K562 (cell line): ENCODE measurements around the gene KIF18B. TPM values are rescaled to one million over a fixed set of nuclear protein-coding genes. Genes with fewer than 3 reads are reported as not detected.

Experiments used
- ATAC-seq: fragments of 200-7000 bp; cut with Tn5 transposase; 3 replicates; pipeline ENCODE4 v1.9.1; 2020; ENCODE audit warnings: moderate library complexity
- BruUV-seq: library from RNA; stranded (reverse); fragments of 400-500 nt; replicated peaks from 2 replicates; lab custom pipeline; 2021; lab: Mats Ljungman, UMichigan
- CTCF ChIA-PET: fragments of 300-600 bp; formaldehyde crosslinking; extraction: SDS; loops from one replicate; lab custom pipeline; 2021; ENCODE audit warnings: low intra/inter-chr PET ratio; lab: Yijun Ruan, JAX
- POLR2A ChIA-PET: fragments of 300-600, 350-650 bp; sonication (Branson Sonifier 250); formaldehyde crosslinking; extraction: SDS; loops from one replicate; lab custom pipeline; 2021; ENCODE audit warnings: antibody characterized with exemption, inconsistent platforms; lab: Yijun Ruan, JAX
- DNase-seq, 4 experiments: peaks; one replicate each; pipeline versions ENCODE4 v3.0.0 to v3.0.0-alpha.2; 2011 to 2018; ENCODE audit warnings: low spot score in 3 of 4, mixed read lengths in 3 of 4; ENCODE audit errors: extremely low read depth in 1 of 4
- FAIRE-seq: peaks from 2 replicates; lab custom pipeline; 2011; peaks lifted over from hg19 to GRCh38; lab: Jason Lieb, UNC
- H2AFZ ChIP-seq: 2 replicates; pipeline ENCODE4 v1.6.0; 2011; ENCODE audit warnings: low read depth, low read length, control low read depth, inconsistent platforms
- H3K27ac ChIP-seq: fragments of 200-600 bp; 3 replicates; pipeline ENCODE4 v1.8.0; 2011; ENCODE audit warnings: low read depth, mild to moderate bottlenecking, control low read depth, inconsistent platforms, low read length, moderate library complexity, mixed read lengths; ENCODE audit errors: extremely low read depth
- H3K27me3 ChIP-seq, 2 experiments: fragments of 300-600 bp in 1 of 2; 2 replicates in 1 of 2; 3 replicates in 1 of 2; pipeline versions ENCODE4 v1.6.0 to v1.8.0; 2011; ENCODE audit warnings: inconsistent platforms in 2 of 2, low read length in 2 of 2, mild to moderate bottlenecking in 1 of 2, mixed read lengths in 1 of 2, moderate library complexity in 1 of 2; ENCODE audit not compliant: control insufficient read depth in 2 of 2, insufficient read depth in 2 of 2
- H3K36me3 ChIP-seq: fragments of 300-600 bp; 3 replicates; pipeline ENCODE4 v1.8.0; 2011; ENCODE audit warnings: mild to moderate bottlenecking, low read length, inconsistent platforms; ENCODE audit not compliant: control insufficient read depth, insufficient read depth
- H3K4me1 ChIP-seq, 2 experiments: fragments of 200-600 bp in 1 of 2; replicated peaks in 1 of 2; 2 replicates in 1 of 2; 3 replicates in 1 of 2; pipeline versions ENCODE4 v1.5.1 to v1.8.0; 2011; ENCODE audit warnings: inconsistent platforms in 2 of 2, low read length in 2 of 2, mild to moderate bottlenecking in 1 of 2, mixed read lengths in 1 of 2, moderate library complexity in 1 of 2; ENCODE audit not compliant: control insufficient read depth in 2 of 2, insufficient read depth in 2 of 2
- H3K4me2 ChIP-seq: 2 replicates; pipeline ENCODE4 v1.6.1; 2011; ENCODE audit warnings: low read length, control low read depth, inconsistent platforms, mixed read lengths; ENCODE audit not compliant: insufficient read depth
- H3K4me3 ChIP-seq: fragments of 200-600 bp; sonication (generic), shearing (Covaris generic); 2 replicates; pipeline ENCODE4 v1.5.1; 2016; ENCODE audit warnings: control low read depth, inconsistent platforms
- H3K79me2 ChIP-seq: fragments of 200-600 bp; 3 replicates; pipeline ENCODE4 v1.8.0; 2011; ENCODE audit warnings: low read length, inconsistent platforms; ENCODE audit not compliant: control insufficient read depth, insufficient read depth
- H3K9ac ChIP-seq, 2 experiments: 2 replicates each; pipeline versions ENCODE4 v1.6.0 to v1.6.1; 2011; ENCODE audit warnings: low read depth in 2 of 2, low read length in 2 of 2, control low read depth in 1 of 2, inconsistent platforms in 1 of 2, mild to moderate bottlenecking in 1 of 2, mixed read lengths in 1 of 2; ENCODE audit not compliant: insufficient read depth in 1 of 2
- H3K9me1 ChIP-seq: one replicate; pipeline ENCODE4 v1.6.0; 2011; ENCODE audit warnings: inconsistent platforms, mild to moderate bottlenecking, low read length, moderate library complexity; ENCODE audit not compliant: control insufficient read depth, insufficient read depth
- H3K9me3 ChIP-seq: replicated peaks from 2 replicates; pipeline ENCODE4 v1.5.1; 2011; ENCODE audit warnings: low read depth, low read length, inconsistent platforms; ENCODE audit not compliant: control insufficient read depth, insufficient read depth
- H4K20me1 ChIP-seq: replicated peaks from 2 replicates; pipeline ENCODE4 v1.6.1; 2011; ENCODE audit warnings: low read length, inconsistent platforms, mixed read lengths; ENCODE audit not compliant: control insufficient read depth, insufficient read depth
- MAFK ChIP-seq: IDR thresholded peaks from 2 replicates; pipeline ENCODE4 v1.6.1; 2011; ENCODE audit warnings: low read length, improper control_type of control experiment
- PHB ChIP-seq: fragments of 250-450 bp; sonication (Bioruptor Pico); IDR thresholded peaks from 2 replicates; pipeline ENCODE4 v1.5.0; 2021
- RBBP5 ChIP-seq: fragments of 200-600 bp; sonication (generic); IDR thresholded peaks from 2 replicates; pipeline ENCODE4 v1.6.1; 2012; ENCODE audit warnings: borderline replicate concordance, mild to moderate bottlenecking, low read length, control low read depth, inconsistent platforms; ENCODE audit not compliant: insufficient read depth, poor library complexity, severe bottlenecking
- SMC3 ChIP-seq: conservative IDR thresholded peaks from 2 replicates; pipeline ENCODE4 v1.6.1; 2011; ENCODE audit warnings: low read depth, low read length, improper control_type of control experiment; ENCODE audit not compliant: insufficient read depth
- WHSC1 ChIP-seq: IDR thresholded peaks from one replicate; pipeline ENCODE4 v1.6.1; 2012; ENCODE audit warnings: low read length, control low read depth, inconsistent platforms
- ZFP30 ChIP-seq: fragments of 250-450 bp; sonication (Bioruptor Pico); IDR thresholded peaks from 2 replicates; pipeline ENCODE4 v1.8.0; 2022; ENCODE audit warnings: moderate library complexity, mild to moderate bottlenecking, inconsistent platforms, borderline replicate concordance
- ZNF354B ChIP-seq: fragments of 250-450 bp; sonication (Bioruptor Pico); IDR thresholded peaks from 2 replicates; pipeline ENCODE4 v1.4.0; 2020
- WGBS: fragments of 100-300 bp; shearing (Covaris generic); methylation state at CpG from one replicate; pipeline ENCODE4 v1.1.6; 2016; ENCODE audit warnings: low coverage, mixed read lengths; ENCODE audit not compliant: insufficient coverage; ENCODE audit errors: missing lambda C conversion rate; 5-methylcytosine and 5-hydroxymethylcytosine counted together
- in situ Hi-C: fragments of 300-500 bp; cut with MboI; formaldehyde crosslinking; loops from 4 replicates; pipeline ENCODE4 v1.15.0; 2018; ENCODE audit warnings: inconsistent platforms, mixed read lengths
- intact Hi-C: fragments of 100-400 bp; cut with micrococcal nuclease; formaldehyde crosslinking; loops from 2 replicates; pipeline ENCODE4 v1.14.2; 2022
- polyA plus RNA-seq, 8 experiments: library from polyadenylated mRNA; depleted of rRNA in 4 of 8; stranded (reverse) in 5 of 8; unstranded in 3 of 8; fragments of >200 nt; fragmentation: Nextera tagmentation in 2 of 8; fragmentation: Illumina TruSeq in 1 of 8; extraction: Ambion mirVana in 2 of 8; extraction: Trizol in 1 of 8; gene quantifications; 2 replicates each; pipeline versions ENCODE4 v1.2.1 to v1.2.3, GENCODE V29; 2011 to 2014; ENCODE audit warnings: inconsistent platforms in 1 of 8, missing spikeins in 1 of 8
- total RNA-seq, 7 experiments: library from RNA; depleted of rRNA in 6 of 7; stranded (reverse); fragments of >200 nt in 6 of 7; fragmentation: Illumina TruSeq in 2 of 7; extraction: Trizol in 2 of 7; gene quantifications; 2 replicates each; pipeline versions ENCODE4 v1.2.1 to v1.2.3, GENCODE V29; 2011 to 2021; ENCODE audit warnings: low replicate concordance in 1 of 7
- TF ChIP-seq, protein P1 (sequence below): sonication (generic); formaldehyde crosslinking; IDR thresholded peaks from 2 replicates; pipeline ENCODE4 v1.8.0; 2022; ENCODE audit warnings: missing genetic modification reagents, mild to moderate bottlenecking, borderline replicate concordance
- TF ChIP-seq, protein P2 (sequence below): fragments of 450-650 bp; formaldehyde crosslinking; IDR thresholded peaks from 2 replicates; pipeline ENCODE4 v1.4.0; 2022; ENCODE audit warnings: missing genetic modification characterization
- TF ChIP-seq, protein P3 (sequence below): fragments of 250-450 bp; sonication (Bioruptor Pico); IDR thresholded peaks from 2 replicates; pipeline ENCODE4 v1.5.0; 2021
- TF ChIP-seq, protein P4 (sequence below): sonication (generic); formaldehyde crosslinking; IDR thresholded peaks from 2 replicates; pipeline ENCODE4 v1.8.1; 2022; ENCODE audit warnings: missing genetic modification reagents

Gene KIF18B
- total and polyA plus RNA-seq, 9 of the 15 experiments (the other 6 are each of a cell fraction or from before 2014, with no cell fraction given) = 2.0 to 42.8 (median 13.2) TPM

DNA sequence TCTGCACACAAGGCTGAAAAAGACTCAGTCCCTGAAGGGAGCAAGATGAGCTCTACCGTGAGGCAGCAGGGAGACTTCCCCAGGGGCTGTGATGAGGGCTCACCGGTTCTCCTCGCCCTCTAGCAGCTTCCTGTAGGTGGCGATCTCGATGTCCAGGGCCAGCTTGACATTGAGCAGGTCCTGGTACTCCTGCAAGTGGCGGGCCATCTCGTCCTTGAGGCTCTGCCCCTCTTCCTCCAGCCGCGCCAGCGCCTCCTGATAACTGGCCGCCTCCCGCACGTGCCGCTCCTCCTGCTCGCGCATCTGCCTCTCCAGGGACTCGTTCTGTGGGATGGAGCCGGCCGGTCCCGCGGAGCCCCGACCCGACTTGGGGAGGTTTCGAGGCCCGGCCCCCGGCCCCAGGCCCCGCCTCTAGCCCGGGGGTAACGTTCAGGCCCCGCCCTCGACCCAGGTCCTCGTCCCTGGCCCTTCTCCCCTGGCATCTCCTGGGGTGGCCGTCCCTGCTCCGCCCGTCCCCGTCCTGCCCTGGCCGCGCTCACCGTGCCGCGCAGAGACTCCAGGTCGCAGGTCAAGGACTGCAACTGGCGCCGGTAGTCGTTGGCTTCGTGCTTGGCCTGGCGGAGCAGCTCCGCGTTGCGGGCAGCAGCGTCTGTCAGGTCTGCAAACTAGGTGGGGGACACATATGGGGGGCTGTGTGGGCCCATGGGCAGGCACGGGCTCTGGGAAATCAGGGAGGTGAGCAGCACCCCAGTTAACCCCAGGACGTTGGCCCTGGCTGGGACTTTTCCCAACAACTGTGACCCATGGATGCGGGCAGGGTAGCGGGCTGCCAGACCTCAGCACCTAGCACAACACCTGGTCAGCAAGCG lies 36.2 kb downstream of the KIF18B start:
- peak; percentile 98 for FAIRE-seq
- DNase-seq = peak; percentile 69 to 84 (median 76)
- no TSS peak for BruUV-seq
- H2AFZ ChIP-seq = peak overlapping the region; percentile 76
- peak overlapping the region; percentile 48 for H3K4me2 ChIP-seq
- H3K9me1 ChIP-seq = peaks cover 4% of the 10 kb centered on the region
- H3K36me3 ChIP-seq = no peaks in the 10 kb centered on the region
- no peaks in the 10 kb centered on the region for H4K20me1 ChIP-seq
- WGBS = 29% methylated on average over 40 of the region's 56 CpGs
- H3K9ac ChIP-seq = peak overlapping the region; percentile 3 to 28; a peak in 1 of 4 replicates
- no peak overlapping the region for H3K27ac ChIP-seq
- POLR2A ChIA-PET = interaction anchor here (0.6 to 4.8 kb wide), 5 partner anchors 10 to 206 kb away, joined by 3 to 28 read pairs (median 4); partner anchors contain the start of gene EFTUD2
- CTCF ChIA-PET = interaction anchor here (0.6 to 1.1 kb wide), 2 partner anchors 110 to 114 kb away, joined by 3 to 4 read pairs; no protein-coding TSS in a partner anchor
- in situ Hi-C loops (no loop called here), intact Hi-C loops (no loop called here)
- no peaks in the 10 kb centered on the region for H3K9me3 ChIP-seq
- no peaks in the 10 kb centered on the region for H3K79me2 ChIP-seq
- ATAC-seq = peak; percentile 91
- H3K4me3 ChIP-seq = no peak overlapping the region
- peaks cover 27 to 37% of the 10 kb centered on the region in 2 experiments for H3K4me1 ChIP-seq
- peaks cover 0 to 11% of the 10 kb centered on the region in 2 experiments; a peak in 1 of 5 replicates for H3K27me3 ChIP-seq
- TF ChIP-seq SMC3 (0 out of 2 replicates have a peak, but pooled peaks have one; percentile 25), RBBP5 (no peak), PHB (CRISPR knock-in tag) (no peak), WHSC1 (no peak), ZFP30 (no peak), ZNF354B (CRISPR knock-in tag) (no peak), MAFK (no peak)
- TF ChIP-seq, protein P1, sequence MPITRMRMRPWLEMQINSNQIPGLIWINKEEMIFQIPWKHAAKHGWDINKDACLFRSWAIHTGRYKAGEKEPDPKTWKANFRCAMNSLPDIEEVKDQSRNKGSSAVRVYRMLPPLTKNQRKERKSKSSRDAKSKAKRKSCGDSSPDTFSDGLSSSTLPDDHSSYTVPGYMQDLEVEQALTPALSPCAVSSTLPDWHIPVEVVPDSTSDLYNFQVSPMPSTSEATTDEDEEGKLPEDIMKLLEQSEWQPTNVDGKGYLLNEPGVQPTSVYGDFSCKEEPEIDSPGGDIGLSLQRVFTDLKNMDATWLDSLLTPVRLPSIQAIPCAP (CRISPR knock-in tag) = no peak
- TF ChIP-seq, protein P2, sequence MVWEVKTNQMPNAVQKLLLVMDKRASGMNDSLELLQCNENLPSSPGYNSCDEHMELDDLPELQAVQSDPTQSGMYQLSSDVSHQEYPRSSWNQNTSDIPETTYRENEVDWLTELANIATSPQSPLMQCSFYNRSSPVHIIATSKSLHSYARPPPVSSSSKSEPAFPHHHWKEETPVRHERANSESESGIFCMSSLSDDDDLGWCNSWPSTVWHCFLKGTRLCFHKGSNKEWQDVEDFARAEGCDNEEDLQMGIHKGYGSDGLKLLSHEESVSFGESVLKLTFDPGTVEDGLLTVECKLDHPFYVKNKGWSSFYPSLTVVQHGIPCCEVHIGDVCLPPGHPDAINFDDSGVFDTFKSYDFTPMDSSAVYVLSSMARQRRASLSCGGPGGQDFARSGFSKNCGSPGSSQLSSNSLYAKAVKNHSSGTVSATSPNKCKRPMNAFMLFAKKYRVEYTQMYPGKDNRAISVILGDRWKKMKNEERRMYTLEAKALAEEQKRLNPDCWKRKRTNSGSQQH (CRISPR knock-in tag) = no peak
- TF ChIP-seq, protein P3, sequence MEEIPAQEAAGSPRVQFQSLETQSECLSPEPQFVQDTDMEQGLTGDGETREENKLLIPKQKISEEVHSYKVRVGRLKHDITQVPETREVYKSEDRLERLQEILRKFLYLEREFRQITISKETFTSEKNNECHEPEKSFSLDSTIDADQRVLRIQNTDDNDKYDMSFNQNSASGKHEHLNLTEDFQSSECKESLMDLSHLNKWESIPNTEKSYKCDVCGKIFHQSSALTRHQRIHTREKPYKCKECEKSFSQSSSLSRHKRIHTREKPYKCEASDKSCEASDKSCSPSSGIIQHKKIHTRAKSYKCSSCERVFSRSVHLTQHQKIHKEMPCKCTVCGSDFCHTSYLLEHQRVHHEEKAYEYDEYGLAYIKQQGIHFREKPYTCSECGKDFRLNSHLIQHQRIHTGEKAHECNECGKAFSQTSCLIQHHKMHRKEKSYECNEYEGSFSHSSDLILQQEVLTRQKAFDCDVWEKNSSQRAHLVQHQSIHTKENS (CRISPR knock-in tag) = no peak
- TF ChIP-seq, protein P4, sequence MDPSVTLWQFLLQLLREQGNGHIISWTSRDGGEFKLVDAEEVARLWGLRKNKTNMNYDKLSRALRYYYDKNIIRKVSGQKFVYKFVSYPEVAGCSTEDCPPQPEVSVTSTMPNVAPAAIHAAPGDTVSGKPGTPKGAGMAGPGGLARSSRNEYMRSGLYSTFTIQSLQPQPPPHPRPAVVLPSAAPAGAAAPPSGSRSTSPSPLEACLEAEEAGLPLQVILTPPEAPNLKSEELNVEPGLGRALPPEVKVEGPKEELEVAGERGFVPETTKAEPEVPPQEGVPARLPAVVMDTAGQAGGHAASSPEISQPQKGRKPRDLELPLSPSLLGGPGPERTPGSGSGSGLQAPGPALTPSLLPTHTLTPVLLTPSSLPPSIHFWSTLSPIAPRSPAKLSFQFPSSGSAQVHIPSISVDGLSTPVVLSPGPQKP (CRISPR knock-in tag) = no peak
